ENCODE measurements around the gene GRK6. TPM values are rescaled to one million over a fixed set of nuclear protein-coding genes. Genes with fewer than 3 reads are reported as not detected.

The GRK6 gene
- total RNA-seq, 1 donor, result 19.2 TPM

DNA sequence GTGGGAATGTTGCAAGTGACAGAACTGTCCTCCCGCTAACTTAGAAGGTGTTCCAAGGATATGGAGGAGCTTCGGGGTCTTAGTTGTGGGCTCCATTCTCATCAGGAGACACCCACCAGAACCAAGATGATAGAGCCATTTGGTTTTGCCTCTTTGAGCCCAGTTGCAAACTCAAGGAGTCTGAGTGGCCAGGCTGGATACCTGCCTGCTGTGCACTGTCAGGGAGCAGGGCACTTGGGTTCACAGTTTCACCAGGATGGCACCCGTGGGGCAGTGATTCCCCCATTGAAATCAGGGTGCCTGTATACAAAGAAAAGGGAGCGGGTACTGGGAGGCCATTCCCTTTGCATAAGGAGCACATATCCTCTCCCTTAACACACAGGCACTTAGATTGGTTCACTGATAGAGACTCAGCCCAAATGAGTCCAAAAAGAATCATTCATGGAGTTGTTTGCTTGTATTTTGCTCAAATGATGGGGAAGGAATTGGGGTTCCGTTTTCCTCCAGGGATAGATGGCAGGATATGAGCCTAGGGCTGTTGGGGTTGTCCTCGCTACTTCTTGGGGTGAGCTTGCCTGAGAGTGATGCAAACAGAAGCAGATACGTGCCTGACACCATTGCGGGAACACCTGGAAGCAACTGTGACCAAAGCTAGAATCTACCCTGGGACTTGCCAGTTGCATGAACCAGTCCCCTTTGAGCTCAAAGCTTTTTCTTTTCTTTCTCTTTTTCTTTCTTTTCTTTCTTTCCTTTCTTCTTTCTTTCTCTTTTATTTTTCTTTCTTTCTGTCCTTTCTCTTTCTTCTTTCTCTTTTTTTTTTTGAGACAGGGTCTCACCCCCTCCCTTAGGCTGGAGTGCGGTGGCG is 18.8 kb downstream of the GRK6 start:
- peak; percentile 86 for DNase-seq (ENCODE audit: insufficient read length, low spot score, missing footprints)
- H3K27ac ChIP-seq (ENCODE audit: low read depth, low read length), result no peak overlapping the region
- H3K4me2 ChIP-seq (ENCODE audit: insufficient read depth, low read length), result peak overlapping the region; percentile 97
- H4K20me1 ChIP-seq (ENCODE audit: insufficient read depth, low read length), result peaks cover 20% of the 10 kb centered on the region
- H3K4me3 ChIP-seq (ENCODE audit: insufficient read depth, low read length), result no peak overlapping the region
- H2AFZ ChIP-seq (ENCODE audit: low read length), result no peak overlapping the region
- peaks cover 18% of the 10 kb centered on the region for H3K4me1 ChIP-seq (ENCODE audit: insufficient read depth, low read length)
- peaks cover 4% of the 10 kb centered on the region for H3K36me3 ChIP-seq (ENCODE audit: insufficient read depth, low read length)
- TF ChIP-seq, protein P1, sequence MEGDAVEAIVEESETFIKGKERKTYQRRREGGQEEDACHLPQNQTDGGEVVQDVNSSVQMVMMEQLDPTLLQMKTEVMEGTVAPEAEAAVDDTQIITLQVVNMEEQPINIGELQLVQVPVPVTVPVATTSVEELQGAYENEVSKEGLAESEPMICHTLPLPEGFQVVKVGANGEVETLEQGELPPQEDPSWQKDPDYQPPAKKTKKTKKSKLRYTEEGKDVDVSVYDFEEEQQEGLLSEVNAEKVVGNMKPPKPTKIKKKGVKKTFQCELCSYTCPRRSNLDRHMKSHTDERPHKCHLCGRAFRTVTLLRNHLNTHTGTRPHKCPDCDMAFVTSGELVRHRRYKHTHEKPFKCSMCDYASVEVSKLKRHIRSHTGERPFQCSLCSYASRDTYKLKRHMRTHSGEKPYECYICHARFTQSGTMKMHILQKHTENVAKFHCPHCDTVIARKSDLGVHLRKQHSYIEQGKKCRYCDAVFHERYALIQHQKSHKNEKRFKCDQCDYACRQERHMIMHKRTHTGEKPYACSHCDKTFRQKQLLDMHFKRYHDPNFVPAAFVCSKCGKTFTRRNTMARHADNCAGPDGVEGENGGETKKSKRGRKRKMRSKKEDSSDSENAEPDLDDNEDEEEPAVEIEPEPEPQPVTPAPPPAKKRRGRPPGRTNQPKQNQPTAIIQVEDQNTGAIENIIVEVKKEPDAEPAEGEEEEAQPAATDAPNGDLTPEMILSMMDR (IDR thresholded peaks at IDR 0.05; ENCODE audit: extremely low read depth, low read depth, low read length), result no peak
- peaks cover 12% of the 10 kb centered on the region for H3K79me2 ChIP-seq (ENCODE audit: insufficient read depth, low read length)
- no peaks in the 10 kb centered on the region for H3K27me3 ChIP-seq (ENCODE audit: insufficient read depth, low read length)
- H3K9me3 ChIP-seq (ENCODE audit: low read depth, low read length), result no peaks in the 10 kb centered on the region

DNA sequence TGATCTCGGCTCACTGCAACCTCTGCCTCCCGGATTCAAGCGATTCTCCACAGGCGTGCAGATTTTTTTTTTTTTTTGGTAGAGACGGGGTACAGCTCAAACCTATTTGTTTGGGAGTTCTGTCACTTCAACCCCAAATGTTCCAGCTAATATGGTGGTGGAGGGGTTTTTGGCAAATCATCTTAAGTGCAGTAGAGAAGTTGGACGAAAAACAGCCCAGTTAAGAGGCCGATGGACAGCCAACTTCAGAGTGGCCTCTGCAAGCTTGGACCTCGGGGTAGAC is 19.4 kb downstream of the GRK6 start:
- no peaks in the 10 kb centered on the region for H3K27me3 ChIP-seq (ENCODE audit: insufficient read depth, low read length)
- DNase-seq (ENCODE audit: insufficient read length, low spot score, missing footprints), result no peak
- peak overlapping the region; percentile 97 for H3K4me2 ChIP-seq (ENCODE audit: insufficient read depth, low read length)
- H3K4me3 ChIP-seq (ENCODE audit: insufficient read depth, low read length), result peak overlapping the region; percentile 82
- peak overlapping the region; percentile 85 for H2AFZ ChIP-seq (ENCODE audit: low read length)
- no peaks in the 10 kb centered on the region for H3K9me3 ChIP-seq (ENCODE audit: low read depth, low read length)
- no peak overlapping the region for H3K27ac ChIP-seq (ENCODE audit: low read depth, low read length)
- peaks cover 18% of the 10 kb centered on the region for H3K4me1 ChIP-seq (ENCODE audit: insufficient read depth, low read length)
- peaks cover 26% of the 10 kb centered on the region for H4K20me1 ChIP-seq (ENCODE audit: insufficient read depth, low read length)
- peaks cover 15% of the 10 kb centered on the region for H3K79me2 ChIP-seq (ENCODE audit: insufficient read depth, low read length)
- TF ChIP-seq, protein P1 (IDR thresholded peaks at IDR 0.05; ENCODE audit: extremely low read depth, low read depth, low read length), result no peak
- no peaks in the 10 kb centered on the region for H3K36me3 ChIP-seq (ENCODE audit: insufficient read depth, low read length)

DNA sequence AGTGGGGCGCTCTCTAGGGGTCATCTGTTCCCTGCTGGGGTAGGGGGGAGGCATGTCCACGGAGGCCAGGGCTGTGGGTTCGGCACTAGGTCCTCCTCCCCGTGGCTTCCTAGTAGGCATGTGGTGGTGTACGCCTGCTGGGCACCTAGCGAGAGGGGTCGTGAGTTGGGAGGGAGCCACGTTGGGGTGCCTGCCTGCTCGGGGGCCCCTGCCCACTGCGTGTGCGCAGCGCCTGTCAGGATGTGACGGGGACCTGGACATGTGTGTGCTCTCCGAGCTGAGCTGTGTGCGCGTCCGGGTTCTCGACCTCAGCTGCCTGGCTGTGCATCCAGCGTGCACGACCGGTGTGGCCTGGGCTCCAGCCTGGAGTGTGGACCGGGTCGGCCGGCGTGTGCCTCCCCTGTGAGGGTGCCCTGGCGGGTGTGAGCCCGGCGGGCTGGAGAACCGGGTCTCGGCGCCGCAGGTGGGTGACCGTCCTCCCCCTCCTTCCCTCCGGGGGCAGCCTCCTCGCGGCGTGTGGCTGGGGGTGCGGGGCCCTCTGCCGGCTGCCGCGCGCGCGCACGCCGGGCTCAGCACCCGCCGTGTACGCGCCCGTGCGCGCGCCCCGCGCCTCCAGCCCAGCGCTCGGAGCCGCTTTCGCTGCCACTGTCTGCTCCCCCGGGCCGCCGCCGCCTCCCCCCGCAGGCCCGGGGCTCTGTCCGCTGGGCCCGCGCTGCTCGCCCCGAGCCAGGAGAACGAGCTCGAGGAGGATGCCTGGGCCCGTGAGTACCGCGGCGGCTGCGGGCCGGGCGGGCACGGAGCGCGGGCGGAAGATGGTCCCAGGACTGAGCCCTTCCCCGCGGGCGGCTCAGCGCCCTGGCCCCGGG is 20.0 kb downstream of the GRK6 start, which contains the start of gene PRR7:
Gene PRR7 (plus strand): TSS at position 615 of the 866 bp plus-strand sequence. CDS start 8,254 bp downstream, outside the sequence.
- Histone ChIP-seq H4K20me1 (ENCODE audit: insufficient read depth, low read length) (peaks cover 30% of the 10 kb centered on the region), H3K4me3 (ENCODE audit: insufficient read depth, low read length) (peak within 1 kb of the TSS; percentile 82), H3K36me3 (ENCODE audit: insufficient read depth, low read length) (no peaks in the 10 kb centered on the region), H3K27me3 (ENCODE audit: insufficient read depth, low read length) (no peaks in the 10 kb centered on the region), H2AFZ (ENCODE audit: low read length) (peak within 1 kb of the TSS; percentile 85), H3K9me3 (ENCODE audit: low read depth, low read length) (no peaks in the 10 kb centered on the region), H3K4me1 (ENCODE audit: insufficient read depth, low read length) (peaks cover 18% of the 10 kb centered on the region), H3K4me2 (ENCODE audit: insufficient read depth, low read length) (peak within 1 kb of the TSS; percentile 97), H3K79me2 (ENCODE audit: insufficient read depth, low read length) (peaks cover 15% of the 10 kb centered on the region), H3K27ac (ENCODE audit: low read depth, low read length) (peak within 1 kb of the TSS; percentile 25)
- TF ChIP-seq, protein P1 (IDR thresholded peaks at IDR 0.05; ENCODE audit: extremely low read depth, low read depth, low read length), result no peak
- DNase-seq (ENCODE audit: insufficient read length, low spot score, missing footprints), result peak; percentile 100

All from osteoblast (primary cell).